GM12878 (cell line): ENCODE results near the gene LTBP3. TPM values are rescaled to one million over a fixed set of nuclear protein-coding genes. Genes with fewer than 3 reads are reported as not detected.

Experiments used
- ATAC-seq: fragments of 200-7000 bp; cut with Tn5 transposase; 3 replicates; pipeline ENCODE4 v1.9.1; 2020; ENCODE audit warnings: mild to moderate bottlenecking, moderate library complexity
- BruUV-seq: library from RNA; stranded (reverse); fragments of 400-500 nt; replicated peaks from 2 replicates; lab custom pipeline; 2021; lab: Mats Ljungman, UMichigan
- CTCF ChIA-PET: fragments of 300-600 bp; sonication (Branson Sonifier 250); formaldehyde crosslinking; extraction: SDS; loops from one replicate; lab custom pipeline; 2021; ENCODE audit warnings: inconsistent platforms; lab: Yijun Ruan, JAX
- POLR2A ChIA-PET: fragments of 350-600 bp; formaldehyde crosslinking; extraction: SDS; loops from one replicate; lab custom pipeline; 2021; ENCODE audit warnings: inconsistent platforms; lab: Charles Lee
- RAD21 ChIA-PET: fragments of 300-600 bp; sonication (Branson Sonifier 250); formaldehyde crosslinking; loops from one replicate; lab custom pipeline; 2023; ENCODE audit warnings: antibody characterized with exemption; ENCODE audit not compliant: unreplicated experiment; lab: Charles Lee
- SMC1A ChIA-PET: fragments of 300-600 bp; sonication (Branson Sonifier 250); formaldehyde crosslinking; loops from one replicate; lab custom pipeline; 2023; ENCODE audit not compliant: unreplicated experiment, uncharacterized antibody; lab: Charles Lee
- DNase-seq: peaks from one replicate; pipeline ENCODE4 v3.0.0-alpha.2; 2011; ENCODE audit warnings: low read depth, low spot score
- FAIRE-seq: peaks from 3 replicates; lab custom pipeline; 2011; peaks lifted over from hg19 to GRCh38; lab: Jason Lieb, UNC
- H2AFZ ChIP-seq: 2 replicates; pipeline ENCODE4 v1.6.0; 2011; ENCODE audit warnings: low read depth, low read length, control low read depth; ENCODE audit not compliant: control insufficient read depth
- H3K27ac ChIP-seq: 2 replicates; pipeline ENCODE4 v1.5.1; 2011; ENCODE audit warnings: control low read depth; ENCODE audit not compliant: control insufficient read depth, insufficient read depth
- H3K27me3 ChIP-seq, 2 experiments: replicated peaks in 1 of 2; 2 replicates each; pipeline versions ENCODE4 v1.6.0 to v1.6.1; 2011; ENCODE audit warnings: low read length in 1 of 2; ENCODE audit not compliant: control insufficient read depth in 2 of 2, insufficient read depth in 2 of 2
- H3K36me3 ChIP-seq, 2 experiments: 2 replicates each; pipeline ENCODE4 v1.5.1; 2011; ENCODE audit warnings: low read length in 1 of 2; ENCODE audit not compliant: control insufficient read depth in 2 of 2, insufficient read depth in 2 of 2
- H3K4me1 ChIP-seq: 2 replicates; pipeline ENCODE4 v1.6.1; 2011; ENCODE audit warnings: mild to moderate bottlenecking, low read length, moderate library complexity, mixed read lengths; ENCODE audit not compliant: control insufficient read depth, insufficient read depth
- H3K4me2 ChIP-seq: 2 replicates; pipeline ENCODE4 v1.6.0; 2011; ENCODE audit warnings: control low read depth; ENCODE audit not compliant: control insufficient read depth, insufficient read depth
- H3K4me3 ChIP-seq: fragments of 200-600 bp; sonication (generic); 2 replicates; pipeline ENCODE4 v1.5.1; 2016
- H3K79me2 ChIP-seq: 2 replicates; pipeline ENCODE4 v1.6.0; 2011; ENCODE audit warnings: low read length; ENCODE audit not compliant: control insufficient read depth, insufficient read depth
- H3K9ac ChIP-seq: 2 replicates; pipeline ENCODE4 v1.8.0; 2011; ENCODE audit warnings: low read length, control low read depth, mixed read lengths; ENCODE audit not compliant: control insufficient read depth, insufficient read depth
- H3K9me3 ChIP-seq: replicated peaks from 3 replicates; pipeline ENCODE4 v1.5.1; 2011; ENCODE audit warnings: mild to moderate bottlenecking, low read length; ENCODE audit not compliant: control insufficient read depth, insufficient read depth
- H4K20me1 ChIP-seq: 2 replicates; pipeline ENCODE4 v1.6.0; 2011; ENCODE audit not compliant: control insufficient read depth, insufficient read depth
- BRCA1 ChIP-seq: IDR thresholded peaks from 2 replicates; pipeline ENCODE4 v1.6.1; 2011; ENCODE audit warnings: low read depth, low read length, improper control_type of control experiment
- EP300 ChIP-seq, 2 experiments: fragments of 150-350 bp in 1 of 2; IDR thresholded peaks; 2 replicates each; pipeline ENCODE4 v1.6.1; 2011 to 2012; ENCODE audit warnings: low read depth in 2 of 2, low read length in 2 of 2, borderline replicate concordance in 1 of 2, improper control_type of control experiment in 1 of 2, inconsistent platforms in 1 of 2; ENCODE audit not compliant: control insufficient read depth in 1 of 2
- KDM1A ChIP-seq: fragments of 200-600 bp; sonication (generic); IDR thresholded peaks from 2 replicates; pipeline ENCODE4 v1.6.1; 2016; ENCODE audit warnings: borderline replicate concordance
- MEF2B ChIP-seq: fragments of 450-650 bp; IDR thresholded peaks from 2 replicates; pipeline ENCODE4 v1.6.1; 2018; ENCODE audit warnings: mild to moderate bottlenecking, moderate library complexity; ENCODE audit not compliant: partially characterized antibody, poor library complexity, severe bottlenecking
- MLLT1 ChIP-seq: fragments of 450-650 bp; IDR thresholded peaks from 2 replicates; pipeline ENCODE4 v1.6.1; 2016; ENCODE audit warnings: mild to moderate bottlenecking
- MYB ChIP-seq: fragments of 150-350 bp; IDR thresholded peaks from 2 replicates; pipeline ENCODE4 v1.6.1; 2014; ENCODE audit warnings: mild to moderate bottlenecking, low read depth, low read length, borderline replicate concordance
- MYC ChIP-seq: IDR thresholded peaks from 2 replicates; pipeline ENCODE4 v1.6.1; 2011; ENCODE audit warnings: mild to moderate bottlenecking, low read length, moderate library complexity, inconsistent platforms; ENCODE audit not compliant: insufficient read depth, insufficient replicate concordance, insufficient read length, severe bottlenecking
- NFXL1 ChIP-seq: fragments of 450-650 bp; IDR thresholded peaks from 2 replicates; pipeline ENCODE4 v1.6.1; 2017; ENCODE audit warnings: antibody characterized with exemption, mild to moderate bottlenecking, borderline replicate concordance
- PAX5 ChIP-seq: IDR thresholded peaks from 2 replicates; pipeline ENCODE4 v1.6.1; 2011; ENCODE audit warnings: low read depth, low read length, borderline replicate concordance
- RELA ChIP-seq: fragments of 450-650 bp; IDR thresholded peaks from 2 replicates; pipeline ENCODE4 v1.8.0; 2014; ENCODE audit warnings: borderline replicate concordance; ENCODE audit not compliant: partially characterized antibody
- SREBF1 ChIP-seq: IDR thresholded peaks from 2 replicates; pipeline ENCODE4 v1.6.1; 2012; ENCODE audit warnings: mild to moderate bottlenecking, low read length
- ZNF274 ChIP-seq: IDR thresholded peaks from one replicate; pipeline ENCODE4 v1.8.0; 2011; ENCODE audit not compliant: insufficient read length, insufficient read depth
- WGBS: methylation state at CpG from one replicate; pipeline ENCODE4 v1.1.6; 2016; ENCODE audit warnings: low lambda C conversion rate; ENCODE audit not compliant: insufficient replicate concordance, insufficient coverage; ENCODE audit errors: missing lambda C conversion rate; 5-methylcytosine and 5-hydroxymethylcytosine counted together
- in situ Hi-C: fragments of 300-500 bp; cut with MboI; formaldehyde crosslinking; loops from 9 replicates; pipeline ENCODE4 v1.14.3; 2018; ENCODE audit warnings: mixed read lengths
- intact Hi-C: fragments of 100-400 bp; cut with micrococcal nuclease; formaldehyde crosslinking; loops from one replicate; pipeline ENCODE4 v1.14.2; 2022; ENCODE audit not compliant: unreplicated experiment
- polyA plus RNA-seq, 11 experiments: library from polyadenylated mRNA; depleted of rRNA in 4 of 11; unstranded in 6 of 11; stranded (reverse) in 5 of 11; fragments of >200 nt; fragmentation: Nextera tagmentation in 4 of 11; fragmentation: Illumina TruSeq in 1 of 11; extraction: Ambion mirVana in 4 of 11; extraction: Trizol in 1 of 11; gene quantifications; 1 replicate in 1 of 11; 2 replicates in 10 of 11; pipeline versions ENCODE4 v1.2.1 to v1.2.3, GENCODE V29; 2011 to 2016; ENCODE audit warnings: inconsistent platforms in 2 of 11, missing spikeins in 2 of 11, low read depth in 1 of 11
- total RNA-seq, 4 experiments: library from RNA; depleted of rRNA in 3 of 4; stranded (reverse); fragments of >200 nt in 3 of 4; fragmentation: Illumina TruSeq in 1 of 4; extraction: Trizol in 1 of 4; gene quantifications; 2 replicates each; pipeline versions ENCODE4 v1.2.1 to v1.2.3, GENCODE V29; 2013 to 2021

LTBP3 gene
- total and polyA plus RNA-seq, 10 of the 15 experiments (the other 5 are each of a cell fraction or from before 2014, with no cell fraction given) = 2.2 to 12.2 (median 6.2) TPM; not detected in 2

DNA sequence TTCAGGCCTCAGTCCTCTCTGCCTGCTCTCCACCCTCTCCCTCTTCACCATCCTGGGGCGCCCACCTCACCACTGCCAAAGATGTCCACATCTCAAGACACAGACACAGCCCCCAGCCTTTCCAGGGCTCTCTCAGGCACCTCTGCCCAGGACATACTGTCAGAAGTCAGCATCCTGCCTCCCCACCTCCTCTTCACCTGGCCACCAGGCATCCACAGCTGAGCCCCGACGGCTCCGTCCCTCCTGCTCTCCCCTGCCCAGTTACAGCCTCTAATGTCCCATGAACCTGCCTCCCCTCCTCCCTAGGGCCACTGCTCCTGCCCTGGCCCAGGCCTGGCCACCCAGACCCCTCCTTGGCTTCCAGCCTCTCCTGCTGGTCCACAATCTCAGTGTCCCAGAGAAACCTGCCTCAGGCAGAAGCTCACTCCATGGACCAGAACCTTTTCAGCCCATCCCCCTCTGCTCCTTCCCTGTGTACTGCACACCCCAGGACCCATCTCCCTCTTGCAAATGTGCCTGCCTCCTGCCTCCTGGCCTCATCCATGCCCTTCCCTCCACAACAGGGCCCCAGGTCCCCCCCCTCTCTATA, 3.2 kb downstream of the LTBP3 start:
- no peak overlapping the region for H3K4me3 ChIP-seq
- no peaks in the 10 kb centered on the region for H3K79me2 ChIP-seq
- H3K36me3 ChIP-seq = no peaks in the 10 kb centered on the region
- intact Hi-C loops = no loop called here
- RAD21 ChIA-PET = no interaction called here
- TF ChIP-seq MYB = no peak
- TF ChIP-seq ZNF274 = no peak
- TF ChIP-seq MLLT1 = no peak
- TF ChIP-seq KDM1A = no peak
- no peak for TF ChIP-seq EP300 (IDR thresholded peaks at IDR 0.05; ENCODE audit: borderline replicate concordance in 1 of 2, control insufficient read depth in 1 of 2, low read depth in 2 of 2, low read length in 2 of 2)
- TF ChIP-seq MEF2B = no peak
- TF ChIP-seq MYC = no peak
- no peak for TF ChIP-seq RELA
- no peak for TF ChIP-seq BRCA1
- no peak for TF ChIP-seq SREBF1
- no peak for TF ChIP-seq NFXL1
- no peak for TF ChIP-seq PAX5
- TF ChIP-seq, all 136 proteins: peak for 0
- Histone ChIP-seq H3K9me3 (no peaks in the 10 kb centered on the region), H4K20me1 (no peaks in the 10 kb centered on the region), H3K4me2 (no peak overlapping the region), H3K27me3 (no peaks in the 10 kb centered on the region; a peak in 2 of 4 replicates), H3K9ac (no peak overlapping the region), H3K4me1 (0 out of 2 replicates have a peak, but pooled peaks cover 2% of the 10 kb centered on the region), H3K27ac (no peak overlapping the region), H2AFZ (no peak overlapping the region)
- 72% methylated on average over 4 of the region's 4 CpGs for WGBS
- no peak for ATAC-seq
- SMC1A ChIA-PET = interaction anchor here (0.9 to 1.1 kb wide), 2 partner anchors 11 to 18 kb away, joined by 3 read pairs; no protein-coding TSS in a partner anchor
- no peak for FAIRE-seq
- no TSS peak for BruUV-seq
- POLR2A ChIA-PET = interaction anchor here (0.7 kb wide), 1 partner anchor 10 kb away, joined by 3 read pairs; no protein-coding TSS in a partner anchor
- CTCF ChIA-PET = interaction anchor here (0.6 to 1.6 kb wide), 2 partner anchors 14 to 822 kb away, joined by 3 to 4 read pairs; no protein-coding TSS in a partner anchor
- in situ Hi-C loops = no loop called here
- no peak for DNase-seq
